ENCODE results near the gene GJC1.

The GJC1 gene

GRCh38 chr17:44862278-44862914 is 32.3 kb upstream of the GJC1 start:
- no peak overlapping the region for H3K4me3 ChIP-seq (ENCODE audit: low read depth, low read length)
- DNase-seq (ENCODE audit: low read depth): no peak
- no peak for TF ChIP-seq CTCF (IDR thresholded peaks at IDR 0.05; ENCODE audit: low read depth, low read length, missing control alignments)
- in situ Hi-C loops (cut with HindIII; ENCODE audit: low sequenced_read_pairs): no loop called here

GRCh38 chr17:44859701-44860100 is 29.6 kb upstream of the GJC1 start:
- no peak overlapping the region for H3K4me3 ChIP-seq (ENCODE audit: low read depth, low read length)
- no peak for TF ChIP-seq CTCF (IDR thresholded peaks at IDR 0.05; ENCODE audit: low read depth, low read length, missing control alignments)
- DNase-seq (ENCODE audit: low read depth): no peak
- in situ Hi-C loops (cut with HindIII; ENCODE audit: low sequenced_read_pairs): no loop called here

GRCh38 chr17:44854192-44854591 is 24.1 kb upstream of the GJC1 start:
- in situ Hi-C loops (cut with HindIII; ENCODE audit: low sequenced_read_pairs): no loop called here

GRCh38 chr17:44850612-44851011 is 20.5 kb upstream of the GJC1 start:
- in situ Hi-C loops (cut with HindIII; ENCODE audit: low sequenced_read_pairs): no loop called here
- no peak for DNase-seq (ENCODE audit: low read depth)
- TF ChIP-seq CTCF (IDR thresholded peaks at IDR 0.05; ENCODE audit: low read depth, low read length, missing control alignments): no peak
- no peak overlapping the region for H3K4me3 ChIP-seq (ENCODE audit: low read depth, low read length)

More at GRCh38 chr17:44854192-44854591, 24.1 kb upstream of the GJC1 start:
- no peak for TF ChIP-seq CTCF (IDR thresholded peaks at IDR 0.05; ENCODE audit: low read depth, low read length, missing control alignments)
- H3K4me3 ChIP-seq (ENCODE audit: low read depth, low read length): no peak overlapping the region
- DNase-seq (ENCODE audit: low read depth): no peak

- in situ Hi-C loops (cut with HindIII; ENCODE audit: low sequenced_read_pairs): no loop called here
- H3K4me3 ChIP-seq (ENCODE audit: low read depth, low read length): no peak overlapping the region
- no peak for TF ChIP-seq CTCF (IDR thresholded peaks at IDR 0.05; ENCODE audit: low read depth, low read length, missing control alignments)
- no peak for DNase-seq (ENCODE audit: low read depth)
Measured at GRCh38 chr17:44850025-44850424, 19.9 kb upstream of the GJC1 start.

- TF ChIP-seq CTCF (IDR thresholded peaks at IDR 0.05; ENCODE audit: low read depth, low read length, missing control alignments): no peak
- H3K4me3 ChIP-seq (ENCODE audit: low read depth, low read length): no peak overlapping the region
- in situ Hi-C loops (cut with HindIII; ENCODE audit: low sequenced_read_pairs): no loop called here
- DNase-seq (ENCODE audit: low read depth): no peak
Measured at GRCh38 chr17:44848961-44849489, 18.9 kb upstream of the GJC1 start.

Data from astrocyte of the cerebellum (primary cell).